Fibroblast of skin of left biceps (primary cell): ENCODE data around the gene C8B.

Experiments used
- DNase-seq, 2 experiments: peaks; one replicate each; pipeline ENCODE4 v3.0.0-alpha.2; 2013; ENCODE audit warnings: low read depth in 2 of 2

Gene C8B

GRCh38 chr1:56965916-56966697, at the start of gene C8B:
Gene C8B, minus strand, starts transcription at chr1:56966015. Its CDS starts 67 bp downstream, at chr1:56965948.
- DNase-seq, result no peak

GRCh38 chr1:57015071-57015470, 49.3 kb upstream of the C8B start:
- DNase-seq, result no peak

DNA sequence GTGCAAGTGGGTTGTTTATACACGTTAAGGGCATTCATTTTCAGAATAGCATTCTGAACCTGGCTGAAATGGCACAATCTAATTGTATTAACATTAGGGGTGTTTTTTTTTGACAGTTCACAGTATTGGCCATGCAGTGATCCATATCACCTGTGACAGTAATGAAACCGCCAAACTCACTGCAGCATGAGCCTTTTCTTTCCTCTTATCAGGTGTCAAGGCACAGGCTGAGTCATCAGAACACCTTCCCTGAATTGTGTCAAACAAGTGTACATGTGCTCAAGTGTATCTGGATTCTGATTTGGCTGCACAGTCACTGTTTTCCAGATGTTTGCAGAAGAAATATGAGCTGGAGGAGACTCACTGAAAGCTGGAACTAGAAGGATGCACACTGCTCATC, 47.7 kb upstream of the C8B start:
- no peak for DNase-seq

DNA sequence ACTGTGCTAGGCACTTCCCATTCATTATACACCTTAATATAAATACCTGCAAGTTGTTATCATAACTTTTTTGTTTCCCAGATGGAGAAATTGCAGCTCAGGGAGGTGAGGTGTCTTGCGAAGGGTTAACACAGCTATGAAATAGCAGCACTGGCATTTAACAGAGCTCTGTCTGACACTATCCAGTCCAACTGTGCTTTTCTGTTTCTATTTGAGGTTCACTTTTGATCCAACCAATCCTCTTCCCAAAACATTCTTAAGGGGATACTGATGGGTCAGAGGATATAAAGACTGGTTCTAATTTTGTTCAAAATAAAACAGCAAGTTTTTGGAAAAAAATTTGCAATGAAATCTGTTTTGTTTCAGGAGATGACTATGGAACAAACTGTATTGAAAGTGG, 46.5 kb upstream of the C8B start:
- no peak for DNase-seq

DNA sequence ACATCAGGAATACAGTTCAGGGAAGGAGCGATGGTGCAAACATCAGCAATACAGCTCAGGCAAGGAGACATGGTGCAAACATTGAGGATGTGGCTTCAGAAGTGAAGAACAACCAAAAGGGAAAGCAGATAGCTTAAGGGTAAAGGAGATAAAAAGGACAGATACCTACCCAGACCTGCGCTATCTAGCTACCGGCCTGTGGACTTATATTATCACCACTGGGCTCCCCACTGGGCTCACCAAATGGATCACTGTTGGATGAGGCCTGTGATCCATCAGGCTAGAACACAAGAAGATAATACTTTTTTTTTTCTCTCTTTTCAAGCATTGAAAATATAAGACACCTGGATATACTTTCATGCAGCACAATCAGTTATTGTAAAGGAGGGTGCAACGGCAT, 44.7 kb upstream of the C8B start:
- DNase-seq, result no peak

- no peak for DNase-seq
Measured at GRCh38 chr1:57007948-57008347, 42.1 kb upstream of the C8B start.

DNA sequence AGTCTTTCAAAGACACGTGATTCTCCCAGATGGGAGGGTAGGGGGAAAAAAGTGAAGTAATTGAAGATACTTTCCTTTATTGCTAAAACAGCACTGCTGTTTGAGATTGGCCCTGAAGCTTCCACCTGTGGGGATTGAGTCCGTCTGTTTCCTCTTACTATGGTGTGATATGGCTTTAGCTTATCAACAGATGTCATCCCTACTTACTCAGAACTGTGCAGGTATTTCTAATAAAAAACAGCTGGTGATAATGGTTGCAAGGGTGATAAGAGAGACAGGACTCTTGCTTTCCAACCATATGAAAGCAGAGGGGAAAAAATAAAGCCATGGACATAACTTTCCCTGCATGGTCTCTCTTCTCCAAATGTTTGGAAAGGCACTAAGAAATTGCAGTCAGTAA, 41.7 kb upstream of the C8B start:
- no peak for DNase-seq

DNA sequence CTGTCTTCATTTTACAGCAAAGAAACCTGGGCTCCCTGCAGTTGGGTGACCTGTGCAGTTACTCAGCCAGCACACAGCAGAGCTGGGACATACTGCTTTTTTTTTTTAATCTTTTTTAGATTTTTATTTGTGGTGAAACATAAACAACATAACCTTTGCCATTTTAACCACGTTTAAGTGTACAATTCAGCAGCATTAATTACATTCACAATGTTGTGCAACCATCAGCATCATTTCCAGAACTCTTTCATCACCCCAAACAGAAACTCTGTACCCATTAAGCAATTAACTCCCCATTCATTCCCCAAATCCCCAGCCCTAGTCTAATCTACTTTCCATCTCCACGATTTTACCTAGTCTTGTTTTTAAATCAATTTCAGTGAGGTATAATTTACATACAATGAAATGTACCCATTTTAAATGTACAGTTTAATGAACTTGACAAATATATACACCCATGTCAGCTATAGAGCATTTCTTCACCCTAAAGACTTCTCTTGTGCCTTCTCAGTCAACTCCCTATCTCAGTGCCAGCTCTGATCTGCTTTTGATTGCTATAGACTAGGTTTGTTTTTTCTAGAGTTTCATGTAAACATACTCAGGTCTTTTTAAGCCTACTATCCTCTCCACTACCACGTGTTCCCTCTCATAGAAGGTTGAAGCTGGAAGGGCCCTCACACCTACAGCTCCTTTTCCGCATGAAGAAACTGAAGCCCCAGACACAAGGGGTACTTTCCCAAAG, 37.8 kb upstream of the C8B start:
- no peak for DNase-seq

- DNase-seq, result no peak
Measured at GRCh38 chr1:56995414-56996100, 29.7 kb upstream of the C8B start.

DNA sequence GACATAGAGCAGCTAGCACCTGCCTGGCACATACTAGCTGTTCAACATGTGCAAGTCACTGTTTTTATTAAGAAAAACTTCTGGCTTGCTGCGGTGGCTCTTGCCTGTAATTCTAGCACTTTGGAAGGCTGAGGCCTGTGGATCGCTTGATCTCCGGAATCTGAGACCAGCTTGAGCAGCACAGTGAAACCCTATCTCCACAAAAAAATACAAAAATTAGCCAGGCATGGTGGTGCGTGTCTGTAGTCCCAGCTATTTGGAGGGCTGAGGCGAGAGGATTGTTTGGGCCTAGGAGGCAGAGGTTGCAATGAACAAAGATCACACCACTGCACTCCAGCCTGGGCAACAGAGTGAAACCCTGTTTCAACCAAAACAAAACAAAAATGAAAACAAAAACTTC, 27.7 kb upstream of the C8B start:
- DNase-seq, result no peak

- DNase-seq, result no peak
Measured at GRCh38 chr1:56992318-56993125, 26.7 kb upstream of the C8B start.

- DNase-seq, result no peak
Measured at GRCh38 chr1:56991576-56991975, 25.8 kb upstream of the C8B start.

- DNase-seq, result no peak
Measured at GRCh38 chr1:56986397-56986796, 20.6 kb upstream of the C8B start.

GRCh38 chr1:56985857-56986256, 20.0 kb upstream of the C8B start:
- DNase-seq, result no peak

DNA sequence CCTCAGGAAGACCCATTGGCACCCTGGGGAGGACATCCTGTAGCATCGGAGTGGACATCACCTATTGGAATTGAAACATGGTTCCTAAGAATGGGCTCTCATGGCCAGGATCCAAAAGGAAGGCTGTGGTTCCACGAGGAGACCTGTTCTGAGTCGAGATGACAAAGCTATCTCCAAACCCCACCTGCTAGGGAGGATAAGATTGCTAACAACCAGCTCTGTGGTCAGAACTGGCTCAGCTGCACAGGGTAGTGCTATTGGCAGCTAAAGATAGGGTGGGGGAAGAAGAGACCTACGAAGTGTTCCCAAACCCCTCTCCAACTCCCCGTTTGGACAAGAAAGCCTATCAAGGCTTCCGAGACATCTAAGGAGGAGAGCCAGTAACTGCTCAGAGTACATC, 17.7 kb upstream of the C8B start:
- DNase-seq, result no peak

DNA sequence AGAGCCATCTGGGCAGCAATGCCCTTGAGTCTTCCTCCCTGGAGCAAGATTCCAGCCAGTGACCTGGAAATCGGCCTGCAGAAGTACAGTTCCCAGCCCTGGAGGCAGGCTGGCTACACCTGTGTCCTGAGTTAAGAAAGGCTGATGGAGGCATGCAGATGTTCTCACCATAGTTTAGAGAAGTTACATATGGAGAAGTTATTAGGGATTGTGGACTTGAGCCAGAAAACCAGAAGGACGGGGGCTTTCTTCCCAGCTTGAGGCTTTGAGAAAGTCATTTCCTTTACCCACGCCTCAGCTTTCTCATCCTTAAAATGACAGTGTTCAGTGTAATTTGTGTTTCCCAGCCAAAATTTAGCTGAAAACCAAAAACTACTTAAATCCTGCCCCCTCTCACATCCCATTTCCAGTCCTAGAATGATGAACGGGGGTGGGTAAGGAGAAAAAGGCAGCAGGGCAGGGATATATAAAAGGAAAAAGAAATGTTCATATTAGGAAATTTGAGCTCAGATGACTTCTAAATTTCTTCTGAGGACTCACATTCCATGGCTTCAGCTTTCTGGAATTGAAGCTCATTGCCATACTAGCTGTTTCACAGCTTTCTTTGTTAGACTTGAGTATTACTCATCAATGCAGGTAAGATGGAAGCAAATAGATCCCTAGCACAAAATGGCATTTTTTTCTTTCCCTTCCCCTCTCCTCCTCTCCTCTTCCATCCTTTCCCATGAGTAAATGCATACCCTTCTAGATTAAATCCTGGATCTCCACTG, 14.4 kb upstream of the C8B start:
- DNase-seq, result peak; percentile 38 to 40

GRCh38 chr1:56978819-56979218, 13.0 kb upstream of the C8B start:
- DNase-seq, result no peak

DNA sequence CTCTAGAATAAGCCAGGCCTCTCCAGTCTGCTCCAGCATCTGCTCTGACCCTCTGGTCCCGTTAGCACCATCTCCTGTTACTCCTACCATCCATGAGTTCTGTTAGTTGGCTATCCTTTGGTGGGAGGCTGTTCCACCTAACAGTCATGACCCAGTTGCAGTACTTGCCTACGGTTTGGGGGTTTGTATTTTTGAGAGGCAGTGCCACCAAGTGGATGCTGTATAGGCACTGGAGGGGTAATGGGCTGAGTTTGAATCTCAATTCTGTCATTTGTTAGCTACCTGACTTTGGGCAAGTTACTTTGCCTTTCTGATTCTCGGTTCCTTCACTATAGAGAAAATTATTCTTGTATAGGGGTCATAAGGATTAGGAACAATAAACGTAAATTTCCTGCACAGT, 12.1 kb upstream of the C8B start:
- DNase-seq, result no peak

- DNase-seq, result no peak
Measured at GRCh38 chr1:56975446-56975845, 9.6 kb upstream of the C8B start.

DNA sequence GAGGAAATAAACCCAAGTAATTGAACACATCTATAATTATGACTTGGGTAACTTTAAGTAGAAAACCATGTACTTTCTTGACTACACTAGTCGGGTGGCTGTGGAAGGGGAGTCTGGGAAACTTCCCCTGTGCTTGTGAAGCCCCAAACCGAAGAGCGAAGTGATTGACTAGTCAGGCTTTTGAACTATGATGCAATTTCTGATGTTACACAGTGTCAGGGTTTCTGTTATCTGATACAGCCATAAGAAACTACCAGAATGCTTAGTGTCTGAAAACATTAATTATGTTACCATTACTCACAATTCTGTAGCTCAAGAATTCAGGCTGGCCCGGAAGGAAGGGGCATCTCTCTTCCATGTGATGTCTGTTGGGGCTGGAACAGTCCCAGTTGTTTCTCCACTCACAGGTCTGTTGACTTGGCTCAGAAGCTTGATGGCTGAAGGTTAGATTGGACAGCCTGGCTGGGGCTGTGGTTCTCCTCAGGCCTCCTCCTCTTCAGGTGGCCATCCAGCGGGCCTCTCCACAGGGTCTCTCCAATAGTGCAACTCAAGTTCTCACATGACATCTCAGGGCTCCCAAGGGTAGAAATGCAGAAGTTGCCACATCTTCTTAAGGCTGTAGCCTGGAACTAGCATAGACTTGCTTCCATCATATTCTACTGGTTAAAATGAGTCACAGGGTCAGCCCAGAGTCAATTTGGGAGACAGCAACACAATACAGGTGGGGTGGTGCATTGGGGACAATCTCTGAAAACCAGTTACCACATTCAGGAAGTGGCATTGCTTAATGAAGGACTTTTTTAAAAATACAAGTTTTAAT, 8.3 kb upstream of the C8B start:
- DNase-seq, result peak; percentile 24 to 36
